ENCODE data around the gene MGRN1.

The MGRN1 gene

DNA sequence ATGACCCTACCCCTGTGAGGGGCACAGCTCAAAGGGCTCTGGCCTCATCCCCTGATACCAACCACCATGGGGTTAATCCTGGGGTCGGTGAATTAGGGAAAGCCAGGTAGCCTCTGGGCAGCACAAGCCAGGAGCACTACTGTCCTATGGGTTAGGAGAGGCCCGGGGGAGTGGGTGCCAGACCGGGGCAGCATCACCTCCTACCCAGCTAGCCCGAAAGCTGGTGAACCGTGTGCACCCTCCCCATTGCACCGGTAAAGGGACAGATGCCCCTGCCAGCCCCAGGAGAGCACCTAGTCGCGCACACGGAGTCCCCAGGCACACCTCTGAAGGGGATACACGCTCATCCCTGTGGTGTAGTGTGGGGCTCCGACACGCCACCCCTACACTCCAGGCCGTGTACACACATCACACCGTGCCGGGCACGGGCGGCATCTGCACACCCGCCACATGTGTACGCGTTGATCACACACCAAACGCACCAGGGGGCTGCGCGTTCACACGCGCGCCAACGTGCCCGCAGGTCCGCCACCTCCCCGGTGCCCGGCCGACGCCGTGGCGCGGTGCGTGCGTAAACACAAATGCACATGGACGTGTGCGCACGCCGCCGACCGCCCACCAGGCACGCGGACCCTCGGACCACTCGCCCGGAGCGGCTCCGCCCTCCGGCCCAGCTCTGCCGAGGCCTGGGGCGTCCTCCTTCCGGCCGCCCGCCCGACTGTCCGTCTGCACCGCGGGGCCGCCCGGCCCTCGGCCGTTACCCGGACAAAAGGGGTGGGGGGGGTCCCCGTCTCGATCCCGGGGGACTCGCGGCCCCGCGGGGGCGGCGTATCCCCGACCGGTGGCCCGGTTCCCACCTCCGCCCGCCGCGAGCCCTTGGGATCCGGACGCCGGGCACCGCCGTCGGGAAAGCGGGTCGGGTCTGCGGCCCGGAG, 10.7 kb upstream of the MGRN1 start:
- no peak for TF ChIP-seq GLIS3 (CRISPR knock-in tag; IDR thresholded peaks at IDR 0.05)
- no peak for TF ChIP-seq TCF4 (CRISPR knock-in tag; IDR thresholded peaks at IDR 0.05; ENCODE audit: borderline replicate concordance)
- TF ChIP-seq, protein P1, sequence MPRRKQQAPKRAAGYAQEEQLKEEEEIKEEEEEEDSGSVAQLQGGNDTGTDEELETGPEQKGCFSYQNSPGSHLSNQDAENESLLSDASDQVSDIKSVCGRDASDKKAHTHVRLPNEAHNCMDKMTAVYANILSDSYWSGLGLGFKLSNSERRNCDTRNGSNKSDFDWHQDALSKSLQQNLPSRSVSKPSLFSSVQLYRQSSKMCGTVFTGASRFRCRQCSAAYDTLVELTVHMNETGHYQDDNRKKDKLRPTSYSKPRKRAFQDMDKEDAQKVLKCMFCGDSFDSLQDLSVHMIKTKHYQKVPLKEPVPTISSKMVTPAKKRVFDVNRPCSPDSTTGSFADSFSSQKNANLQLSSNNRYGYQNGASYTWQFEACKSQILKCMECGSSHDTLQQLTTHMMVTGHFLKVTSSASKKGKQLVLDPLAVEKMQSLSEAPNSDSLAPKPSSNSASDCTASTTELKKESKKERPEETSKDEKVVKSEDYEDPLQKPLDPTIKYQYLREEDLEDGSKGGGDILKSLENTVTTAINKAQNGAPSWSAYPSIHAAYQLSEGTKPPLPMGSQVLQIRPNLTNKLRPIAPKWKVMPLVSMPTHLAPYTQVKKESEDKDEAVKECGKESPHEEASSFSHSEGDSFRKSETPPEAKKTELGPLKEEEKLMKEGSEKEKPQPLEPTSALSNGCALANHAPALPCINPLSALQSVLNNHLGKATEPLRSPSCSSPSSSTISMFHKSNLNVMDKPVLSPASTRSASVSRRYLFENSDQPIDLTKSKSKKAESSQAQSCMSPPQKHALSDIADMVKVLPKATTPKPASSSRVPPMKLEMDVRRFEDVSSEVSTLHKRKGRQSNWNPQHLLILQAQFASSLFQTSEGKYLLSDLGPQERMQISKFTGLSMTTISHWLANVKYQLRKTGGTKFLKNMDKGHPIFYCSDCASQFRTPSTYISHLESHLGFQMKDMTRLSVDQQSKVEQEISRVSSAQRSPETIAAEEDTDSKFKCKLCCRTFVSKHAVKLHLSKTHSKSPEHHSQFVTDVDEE (CRISPR knock-in tag; IDR thresholded peaks at IDR 0.05) = no peak
- TF ChIP-seq ZFP30 (CRISPR knock-in tag; IDR thresholded peaks at IDR 0.05) = no peak
- TF ChIP-seq, protein P2, sequence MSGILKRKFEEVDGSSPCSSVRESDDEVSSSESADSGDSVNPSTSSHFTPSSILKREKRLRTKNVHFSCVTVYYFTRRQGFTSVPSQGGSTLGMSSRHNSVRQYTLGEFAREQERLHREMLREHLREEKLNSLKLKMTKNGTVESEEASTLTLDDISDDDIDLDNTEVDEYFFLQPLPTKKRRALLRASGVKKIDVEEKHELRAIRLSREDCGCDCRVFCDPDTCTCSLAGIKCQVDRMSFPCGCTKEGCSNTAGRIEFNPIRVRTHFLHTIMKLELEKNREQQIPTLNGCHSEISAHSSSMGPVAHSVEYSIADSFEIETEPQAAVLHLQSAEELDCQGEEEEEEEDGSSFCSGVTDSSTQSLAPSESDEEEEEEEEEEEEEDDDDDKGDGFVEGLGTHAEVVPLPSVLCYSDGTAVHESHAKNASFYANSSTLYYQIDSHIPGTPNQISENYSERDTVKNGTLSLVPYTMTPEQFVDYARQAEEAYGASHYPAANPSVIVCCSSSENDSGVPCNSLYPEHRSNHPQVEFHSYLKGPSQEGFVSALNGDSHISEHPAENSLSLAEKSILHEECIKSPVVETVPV (CRISPR knock-in tag; IDR thresholded peaks at IDR 0.05) = no peak
- TF ChIP-seq TOX (CRISPR knock-in tag; IDR thresholded peaks at IDR 0.05; ENCODE audit: borderline replicate concordance) = no peak
- TF ChIP-seq, protein P3, sequence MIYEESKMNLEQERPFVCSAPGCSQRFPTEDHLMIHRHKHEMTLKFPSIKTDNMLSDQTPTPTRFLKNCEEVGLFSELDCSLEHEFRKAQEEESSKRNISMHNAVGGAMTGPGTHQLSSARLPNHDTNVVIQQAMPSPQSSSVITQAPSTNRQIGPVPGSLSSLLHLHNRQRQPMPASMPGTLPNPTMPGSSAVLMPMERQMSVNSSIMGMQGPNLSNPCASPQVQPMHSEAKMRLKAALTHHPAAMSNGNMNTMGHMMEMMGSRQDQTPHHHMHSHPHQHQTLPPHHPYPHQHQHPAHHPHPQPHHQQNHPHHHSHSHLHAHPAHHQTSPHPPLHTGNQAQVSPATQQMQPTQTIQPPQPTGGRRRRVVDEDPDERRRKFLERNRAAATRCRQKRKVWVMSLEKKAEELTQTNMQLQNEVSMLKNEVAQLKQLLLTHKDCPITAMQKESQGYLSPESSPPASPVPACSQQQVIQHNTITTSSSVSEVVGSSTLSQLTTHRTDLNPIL (CRISPR knock-in tag; IDR thresholded peaks at IDR 0.05; ENCODE audit: low read depth) = no peak
- TF ChIP-seq POU6F1 (CRISPR knock-in tag; IDR thresholded peaks at IDR 0.05; ENCODE audit: borderline replicate concordance, low read depth) = no peak
- no peak for TF ChIP-seq ZNF70 (CRISPR knock-in tag; IDR thresholded peaks at IDR 0.05)
- TF ChIP-seq PPARA (CRISPR knock-in tag; IDR thresholded peaks at IDR 0.05; ENCODE audit: borderline replicate concordance) = no peak
- no peak for TF ChIP-seq ESRRG (CRISPR knock-in tag; IDR thresholded peaks at IDR 0.05)
- TF ChIP-seq PATZ1 (CRISPR knock-in tag; IDR thresholded peaks at IDR 0.05; ENCODE audit: borderline replicate concordance) = no peak
- no peak for TF ChIP-seq OSR1 (CRISPR knock-in tag; IDR thresholded peaks at IDR 0.05)
- no peak for TF ChIP-seq ARNTL (CRISPR knock-in tag; IDR thresholded peaks at IDR 0.05; ENCODE audit: borderline replicate concordance, low read depth)
- no peak for TF ChIP-seq ZC3H10 (CRISPR knock-in tag; IDR thresholded peaks at IDR 0.05)
- ATAC-seq = no peak

DNA sequence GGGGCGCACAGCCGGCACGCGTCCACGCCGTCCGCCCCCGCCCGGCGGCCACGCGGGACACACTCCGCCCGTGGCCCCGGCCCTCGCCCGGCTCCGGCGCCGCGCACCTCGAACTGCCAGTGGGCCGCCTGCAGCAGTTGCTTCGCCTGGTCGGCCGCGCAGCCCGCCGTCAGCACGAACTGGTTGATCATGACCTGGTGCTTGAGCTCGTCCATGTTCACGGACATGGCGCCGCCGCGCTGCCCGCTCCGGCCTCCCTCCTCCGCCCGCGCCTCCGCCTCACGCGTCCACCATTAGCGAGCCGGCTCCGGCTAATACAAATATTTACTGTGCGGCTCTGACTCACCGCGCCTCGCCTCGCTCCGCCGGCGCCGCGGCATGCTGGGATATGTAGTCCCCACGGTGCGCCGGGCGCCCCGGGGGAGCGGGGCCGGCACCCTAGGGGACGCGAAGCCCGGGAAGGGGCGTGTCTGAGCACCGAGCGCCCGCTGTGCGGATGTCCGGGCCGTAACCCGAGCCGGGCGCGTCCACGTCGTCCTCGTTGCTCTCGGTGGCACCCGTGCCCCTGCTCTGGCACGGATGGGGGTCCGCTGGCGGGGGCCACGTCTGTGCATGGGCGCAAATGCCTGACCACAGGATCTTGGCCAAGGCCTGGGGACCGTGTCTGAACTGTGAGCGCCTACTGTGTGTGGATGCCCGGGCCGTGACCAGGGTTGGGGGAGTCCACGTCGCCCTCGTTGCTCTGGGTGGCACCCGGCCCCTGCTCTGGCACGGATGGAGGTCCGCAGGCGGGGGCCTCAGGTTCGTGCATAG, 9.8 kb upstream of the MGRN1 start, which contains the start of gene UBALD1:
TSS of gene UBALD1 (minus strand) at position 318 of the 813 bp plus-strand sequence. CDS start at position 227, 91 bp downstream.
- peak; percentile 79 for ATAC-seq
- TF ChIP-seq ARNTL (CRISPR knock-in tag; IDR thresholded peaks at IDR 0.05; ENCODE audit: borderline replicate concordance, low read depth) (no peak), ZC3H10 (CRISPR knock-in tag; IDR thresholded peaks at IDR 0.05) (no peak), OSR1 (CRISPR knock-in tag; IDR thresholded peaks at IDR 0.05) (no peak), ISL1 (CRISPR knock-in tag; IDR thresholded peaks at IDR 0.05) (no peak), PPARA (CRISPR knock-in tag; IDR thresholded peaks at IDR 0.05; ENCODE audit: borderline replicate concordance) (no peak), ZFP3 (CRISPR knock-in tag; IDR thresholded peaks at IDR 0.05) (no peak), RARB (CRISPR knock-in tag; IDR thresholded peaks at IDR 0.05) (no peak), TOX (CRISPR knock-in tag; IDR thresholded peaks at IDR 0.05; ENCODE audit: borderline replicate concordance) (no peak)
- TF ChIP-seq, protein P1 (CRISPR knock-in tag; IDR thresholded peaks at IDR 0.05) = no peak
- TF ChIP-seq, protein P3 (CRISPR knock-in tag; IDR thresholded peaks at IDR 0.05; ENCODE audit: low read depth) = no peak

Data from SK-N-SH treated with all-trans-retinoic acid at 6 μM for 48 hours (cell line).